ENCODE measurements around the gene PITPNM3. TPM values are rescaled to one million over a fixed set of nuclear protein-coding genes. Genes with fewer than 3 reads are reported as not detected.

Gene PITPNM3
- total and polyA plus RNA-seq, 2 experiments from 2014 or later: 1.5 to 2.0 TPM

GRCh38 chr17:6577686-6578263 lies 21.4 kb upstream of the PITPNM3 start:
- H4K20me1 ChIP-seq (ENCODE audit: insufficient read depth, poor library complexity, severe bottlenecking): no peaks in the 10 kb centered on the region
- TF ChIP-seq EZH2phosphoT487 (IDR thresholded peaks at IDR 0.05; ENCODE audit: low read depth, severe bottlenecking, unreplicated experiment): no peak
- no peak for TF ChIP-seq EZH2 (IDR thresholded peaks at IDR 0.05; ENCODE audit: borderline replicate concordance)
- TF ChIP-seq CTCF (IDR thresholded peaks at IDR 0.05; ENCODE audit: poor library complexity): no peak
- H3K4me2 ChIP-seq: no peak overlapping the region

GRCh38 chr17:6576038-6576785 lies 19.9 kb upstream of the PITPNM3 start:
- Histone ChIP-seq H2AFZ (no peak overlapping the region), H3K27me3 (no peaks in the 10 kb centered on the region), H4K20me1 (ENCODE audit: insufficient read depth, poor library complexity, severe bottlenecking) (no peaks in the 10 kb centered on the region), H3K9me2 (replicated peaks; ENCODE audit: insufficient read depth) (no peaks in the 10 kb centered on the region), H3K4me1 (ENCODE audit: insufficient read depth) (no peaks in the 10 kb centered on the region), H3K27ac (no peak overlapping the region), H3K36me3 (replicated peaks; ENCODE audit: insufficient read depth, low read depth) (no peaks in the 10 kb centered on the region), H3K79me2 (no peaks in the 10 kb centered on the region), H3K4me3 (no peak overlapping the region), H3K9me3 (ENCODE audit: low read depth) (no peaks in the 10 kb centered on the region), H3K4me2 (no peak overlapping the region)
- TF ChIP-seq CTCF (IDR thresholded peaks at IDR 0.05; ENCODE audit: poor library complexity) (no peak), EZH2 (IDR thresholded peaks at IDR 0.05; ENCODE audit: borderline replicate concordance) (no peak), EZH2phosphoT487 (IDR thresholded peaks at IDR 0.05; ENCODE audit: low read depth, severe bottlenecking, unreplicated experiment) (no peak)
- 88% methylated on average over 7 of the region's 7 CpGs for WGBS (ENCODE audit: low lambda C conversion rate, missing lambda C conversion rate)
- DNase-seq (ENCODE audit: low spot score): no peak

More at GRCh38 chr17:6577686-6578263, 21.4 kb upstream of the PITPNM3 start:
- H3K27ac ChIP-seq: no peak overlapping the region
- no peaks in the 10 kb centered on the region for H3K79me2 ChIP-seq
- H3K4me3 ChIP-seq: no peak overlapping the region
- no peaks in the 10 kb centered on the region for H3K9me2 ChIP-seq (replicated peaks; ENCODE audit: insufficient read depth)
- WGBS (ENCODE audit: low lambda C conversion rate, missing lambda C conversion rate): 85% methylated on average over 7 of the region's 7 CpGs
- DNase-seq (ENCODE audit: low spot score): no peak
- no peaks in the 10 kb centered on the region for H3K36me3 ChIP-seq (replicated peaks; ENCODE audit: insufficient read depth, low read depth)
- no peaks in the 10 kb centered on the region for H3K4me1 ChIP-seq (ENCODE audit: insufficient read depth)
- no peaks in the 10 kb centered on the region for H3K9me3 ChIP-seq (ENCODE audit: low read depth)
- no peaks in the 10 kb centered on the region for H3K27me3 ChIP-seq
- H2AFZ ChIP-seq: no peak overlapping the region

GRCh38 chr17:6575596-6575988 lies 19.2 kb upstream of the PITPNM3 start:
- Histone ChIP-seq H3K4me1 (ENCODE audit: insufficient read depth) (peaks cover 5% of the 10 kb centered on the region), H3K9me3 (ENCODE audit: low read depth) (no peaks in the 10 kb centered on the region), H3K36me3 (replicated peaks; ENCODE audit: insufficient read depth, low read depth) (no peaks in the 10 kb centered on the region), H3K27ac (no peak overlapping the region), H4K20me1 (ENCODE audit: insufficient read depth, poor library complexity, severe bottlenecking) (no peaks in the 10 kb centered on the region), H3K27me3 (no peaks in the 10 kb centered on the region), H2AFZ (no peak overlapping the region), H3K79me2 (no peaks in the 10 kb centered on the region), H3K9me2 (replicated peaks; ENCODE audit: insufficient read depth) (no peaks in the 10 kb centered on the region), H3K4me3 (no peak overlapping the region), H3K4me2 (no peak overlapping the region)
- 89% methylated on average over 5 of the region's 5 CpGs for WGBS (ENCODE audit: low lambda C conversion rate, missing lambda C conversion rate)
- DNase-seq (ENCODE audit: low spot score): no peak
- TF ChIP-seq EZH2phosphoT487 (IDR thresholded peaks at IDR 0.05; ENCODE audit: low read depth, severe bottlenecking, unreplicated experiment) (no peak), CTCF (IDR thresholded peaks at IDR 0.05; ENCODE audit: poor library complexity) (no peak), EZH2 (IDR thresholded peaks at IDR 0.05; ENCODE audit: borderline replicate concordance) (no peak)

Data from hepatocyte (in vitro differentiated cells).